Thymus (tissue), 11 donors: ENCODE results near the gene NEK7. TPM values are rescaled to one million over a fixed set of nuclear protein-coding genes. Genes with fewer than 3 reads are reported as not detected.

Experiments
- DNase-seq, 9 donors: peaks; one replicate each; pipeline ENCODE4 v3.0.0-alpha.2; 2013; ENCODE audit warnings: low spot score in 9 of 9, low read depth in 6 of 9, missing footprints in 1 of 9
- H3K27ac ChIP-seq, 2 donors: one replicate each; pipeline ENCODE4 v1.5.1; 2013; ENCODE audit warnings: control low read depth in 1 of 2, low read depth in 1 of 2, low read length in 1 of 2, mild to moderate bottlenecking in 1 of 2, moderate library complexity in 1 of 2
- H3K27me3 ChIP-seq, 2 donors: one replicate each; pipeline ENCODE4 v1.5.1; 2013; ENCODE audit warnings: low read length in 1 of 2; ENCODE audit not compliant: control insufficient read depth in 2 of 2, insufficient read depth in 1 of 2
- H3K36me3 ChIP-seq, 2 donors: one replicate each; pipeline ENCODE4 v1.5.1; 2013; ENCODE audit warnings: low read length in 1 of 2, mild to moderate bottlenecking in 1 of 2, moderate library complexity in 1 of 2; ENCODE audit not compliant: control insufficient read depth in 2 of 2, insufficient read depth in 2 of 2
- H3K4me1 ChIP-seq, 2 donors: one replicate each; pipeline ENCODE4 v1.5.1; 2013; ENCODE audit warnings: low read length in 2 of 2; ENCODE audit not compliant: control insufficient read depth in 2 of 2, insufficient read depth in 2 of 2
- H3K4me3 ChIP-seq, 2 donors: one replicate each; pipeline ENCODE4 v1.5.1; 2013; ENCODE audit warnings: low read length in 2 of 2, control low read depth in 1 of 2, mild to moderate bottlenecking in 1 of 2
- H3K9me3 ChIP-seq, 2 donors: one replicate each; pipeline ENCODE4 v1.5.1; 2013; ENCODE audit warnings: low read length in 1 of 2, mild to moderate bottlenecking in 1 of 2; ENCODE audit not compliant: control insufficient read depth in 2 of 2, insufficient read depth in 1 of 2
- WGBS: extraction: QIAGEN DNeasy Blood & Tissue Kit; methylation state at CpG from one replicate; pipeline ENCODE4 v1.1.7; 2013; 5-methylcytosine and 5-hydroxymethylcytosine counted together
- polyA plus RNA-seq: library from polyadenylated mRNA; stranded (reverse); fragments of 200-250 nt; gene quantifications from one replicate; pipeline ENCODE4 v1.2.3, GENCODE V29; 2013
- total RNA-seq: library from RNA; stranded (reverse); fragments of 120-200 nt; gene quantifications from one replicate; pipeline ENCODE4 v1.2.4, GENCODE V29; 2013
- donor health status: healthy.

The NEK7 gene
- total and polyA plus RNA-seq, 2 donors, result 31.4 to 56.8 TPM

DNA sequence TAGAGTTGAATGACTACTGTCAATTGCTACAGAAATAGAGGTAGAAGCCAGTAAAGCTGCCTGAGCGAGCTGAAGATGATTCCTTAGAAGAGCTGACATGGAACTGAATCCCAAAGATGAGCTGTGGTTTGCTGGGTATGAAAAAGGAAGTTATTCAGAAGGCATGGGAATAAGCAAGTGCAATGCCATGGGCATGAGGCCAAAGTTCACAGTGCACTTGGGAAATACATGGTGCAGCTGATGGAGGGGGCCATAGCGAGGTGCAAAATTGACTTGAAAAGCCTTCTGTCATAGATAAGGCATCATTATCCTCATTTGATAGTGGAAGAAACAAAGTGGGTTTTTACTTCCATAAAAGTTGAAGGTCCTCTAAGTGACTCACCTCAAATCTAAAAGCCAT lies 88.6 kb downstream of the NEK7 start:
- DNase-seq, result no peak
- H3K36me3 ChIP-seq, result peaks cover 0 to 2% of the 10 kb centered on the region in 2 donors
- no peaks in the 10 kb centered on the region for H3K4me1 ChIP-seq
- H3K4me3 ChIP-seq, result no peak overlapping the region
- H3K27me3 ChIP-seq, result no peaks in the 10 kb centered on the region
- no peaks in the 10 kb centered on the region for H3K9me3 ChIP-seq
- no peak overlapping the region for H3K27ac ChIP-seq
- 94% methylated on average over 2 of the region's 2 CpGs for WGBS

DNA sequence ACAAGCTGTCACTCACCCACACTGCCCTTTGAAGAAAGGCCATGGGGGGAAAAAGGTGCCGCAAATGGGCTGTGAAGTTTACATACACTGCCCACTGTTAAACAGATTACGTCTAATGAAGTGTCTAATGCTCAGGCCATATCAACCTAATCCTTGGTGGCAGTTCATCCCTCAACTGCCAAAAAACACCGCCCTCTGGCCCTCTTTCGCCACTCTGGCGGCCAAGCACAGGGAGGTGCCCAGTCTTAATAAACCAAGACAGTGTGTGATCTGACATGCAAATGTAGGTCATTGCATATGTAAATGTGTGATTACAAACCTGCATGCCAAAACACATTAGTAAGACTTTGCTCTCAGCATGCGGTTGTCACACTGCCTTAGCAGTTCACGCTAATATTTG lies 89.5 kb downstream of the NEK7 start:
- no peak for DNase-seq
- 98% methylated on average over 7 of the region's 7 CpGs for WGBS
- Histone ChIP-seq H3K36me3 (peaks cover 0 to 2% of the 10 kb centered on the region in 2 donors), H3K4me3 (no peak overlapping the region), H3K4me1 (no peaks in the 10 kb centered on the region), H3K9me3 (no peaks in the 10 kb centered on the region), H3K27ac (no peak overlapping the region), H3K27me3 (no peaks in the 10 kb centered on the region)

DNA sequence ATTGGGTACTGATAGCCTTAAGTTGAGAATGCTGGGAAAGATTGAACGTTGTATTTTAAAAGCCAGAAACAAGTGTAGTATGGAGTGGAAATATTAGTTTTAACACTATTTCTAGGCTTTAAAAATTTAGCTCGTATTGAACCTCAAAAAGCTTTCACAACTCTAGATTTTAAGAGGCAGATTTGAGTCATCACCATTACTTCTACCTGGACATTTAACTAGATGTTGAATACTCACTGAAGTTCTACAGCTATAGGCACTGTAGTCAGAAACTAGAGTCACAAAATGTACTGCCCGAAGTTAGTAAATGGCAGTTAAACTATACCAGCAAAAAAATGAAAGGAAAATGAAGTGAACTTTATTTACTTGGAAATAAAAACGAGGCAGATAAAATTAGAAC lies 96.5 kb downstream of the NEK7 start:
- no peaks in the 10 kb centered on the region for H3K4me1 ChIP-seq
- no peaks in the 10 kb centered on the region for H3K9me3 ChIP-seq
- H3K36me3 ChIP-seq, result peaks cover 0 to 2% of the 10 kb centered on the region in 2 donors
- H3K27me3 ChIP-seq, result no peaks in the 10 kb centered on the region
- no peak overlapping the region for H3K4me3 ChIP-seq
- no peak overlapping the region for H3K27ac ChIP-seq
- 82% methylated on average over 4 of the region's 4 CpGs for WGBS
- DNase-seq, result no peak

DNA sequence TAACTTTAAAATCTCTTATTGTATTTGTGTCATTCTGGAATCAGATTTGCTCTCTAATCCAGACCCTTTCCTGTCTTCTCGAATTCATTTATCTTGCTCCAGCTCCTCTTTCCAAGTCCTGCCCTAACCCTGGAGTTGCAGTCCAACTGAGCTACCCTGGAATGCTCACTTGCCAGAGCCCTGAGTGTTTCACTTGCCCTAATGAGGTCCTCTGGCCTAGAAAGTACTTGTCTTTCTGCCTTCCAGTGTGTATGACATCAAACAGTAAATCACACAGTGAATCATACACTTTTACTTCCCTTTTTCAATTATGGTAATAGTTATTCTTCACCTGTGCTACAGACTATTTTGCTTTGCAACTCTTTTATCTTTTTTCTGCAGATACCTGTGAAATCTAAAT lies 96.9 kb downstream of the NEK7 start:
- Histone ChIP-seq H3K4me3 (no peak overlapping the region), H3K27ac (no peak overlapping the region), H3K36me3 (peaks cover 0 to 2% of the 10 kb centered on the region in 2 donors), H3K27me3 (no peaks in the 10 kb centered on the region), H3K9me3 (no peaks in the 10 kb centered on the region), H3K4me1 (no peaks in the 10 kb centered on the region)
- 53% methylated on average over 1 of the region's 1 CpG for WGBS
- DNase-seq, result no peak

DNA sequence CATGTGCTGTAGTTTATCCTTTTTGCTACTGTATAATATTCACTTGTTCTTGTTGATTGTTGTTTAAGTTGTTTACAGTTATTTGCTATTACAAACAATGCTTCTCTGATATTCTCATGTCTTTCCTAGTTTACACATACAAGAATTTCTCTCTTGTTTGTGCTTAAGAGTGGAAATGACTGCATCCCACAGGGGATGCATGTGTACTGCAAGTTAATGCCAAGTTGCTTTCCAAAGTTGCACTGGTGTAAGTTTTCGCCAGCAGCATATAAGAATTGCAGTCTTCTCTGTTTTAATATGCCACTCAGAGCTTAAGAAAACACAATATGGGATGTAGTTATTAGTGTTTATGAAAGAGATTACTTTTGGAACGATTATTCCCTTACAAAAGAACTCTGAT lies 97.7 kb downstream of the NEK7 start:
- no peak overlapping the region for H3K4me3 ChIP-seq
- no peaks in the 10 kb centered on the region for H3K4me1 ChIP-seq
- H3K27me3 ChIP-seq, result no peaks in the 10 kb centered on the region
- WGBS, result 97% methylated on average over 2 of the region's 2 CpGs
- H3K9me3 ChIP-seq, result no peaks in the 10 kb centered on the region
- H3K27ac ChIP-seq, result no peak overlapping the region
- H3K36me3 ChIP-seq, result peaks cover 0 to 2% of the 10 kb centered on the region in 2 donors
- no peak for DNase-seq

DNA sequence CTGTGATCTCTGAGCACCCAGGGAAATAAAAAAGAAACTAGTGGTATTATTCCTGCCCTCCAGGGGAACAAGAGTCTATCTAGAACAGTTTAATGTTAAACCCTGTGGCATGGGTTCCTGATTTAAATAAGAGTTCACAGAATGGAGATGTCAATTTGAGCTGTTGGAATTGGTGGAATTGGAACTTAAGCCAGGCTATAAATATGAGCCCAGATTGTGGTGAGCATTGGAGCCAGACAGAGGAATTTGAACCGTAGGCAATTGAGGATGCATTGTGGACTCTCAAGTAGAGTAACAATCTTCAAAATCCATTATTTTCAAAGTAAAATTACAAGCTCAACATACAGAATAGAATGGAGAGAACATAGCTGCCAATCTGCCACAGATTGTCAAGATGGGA lies 98.2 kb downstream of the NEK7 start:
- Histone ChIP-seq H3K27ac (no peak overlapping the region), H3K27me3 (no peaks in the 10 kb centered on the region), H3K4me3 (no peak overlapping the region), H3K4me1 (no peaks in the 10 kb centered on the region), H3K36me3 (peaks cover 0 to 2% of the 10 kb centered on the region in 2 donors), H3K9me3 (no peaks in the 10 kb centered on the region)
- WGBS, result 91% methylated on average over 1 of the region's 1 CpG
- DNase-seq, result no peak

DNA sequence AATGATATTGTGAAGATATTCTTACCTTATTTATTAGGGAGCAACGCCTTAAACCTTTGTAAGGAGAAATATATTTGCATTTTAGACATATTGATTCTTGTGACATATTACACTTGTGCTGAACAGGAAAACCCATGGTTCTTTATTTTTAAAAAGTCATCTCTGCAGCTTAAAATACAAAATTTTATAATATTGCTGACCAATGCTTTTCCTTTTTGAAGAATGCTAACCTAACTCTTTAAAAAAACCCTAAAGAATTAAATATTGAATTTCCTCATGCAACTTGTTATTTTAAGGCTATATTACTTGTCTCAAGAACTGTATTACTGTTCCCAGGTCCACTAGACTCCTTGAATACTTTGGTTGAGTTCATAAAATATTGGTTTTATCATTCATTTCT lies 99.0 kb downstream of the NEK7 start:
- Histone ChIP-seq H3K9me3 (no peaks in the 10 kb centered on the region), H3K27ac (no peak overlapping the region), H3K27me3 (no peaks in the 10 kb centered on the region), H3K36me3 (peaks cover 0 to 2% of the 10 kb centered on the region in 2 donors), H3K4me1 (no peaks in the 10 kb centered on the region), H3K4me3 (no peak overlapping the region)
- WGBS, result 99% methylated on average over 1 of the region's 1 CpG
- DNase-seq, result no peak

DNA sequence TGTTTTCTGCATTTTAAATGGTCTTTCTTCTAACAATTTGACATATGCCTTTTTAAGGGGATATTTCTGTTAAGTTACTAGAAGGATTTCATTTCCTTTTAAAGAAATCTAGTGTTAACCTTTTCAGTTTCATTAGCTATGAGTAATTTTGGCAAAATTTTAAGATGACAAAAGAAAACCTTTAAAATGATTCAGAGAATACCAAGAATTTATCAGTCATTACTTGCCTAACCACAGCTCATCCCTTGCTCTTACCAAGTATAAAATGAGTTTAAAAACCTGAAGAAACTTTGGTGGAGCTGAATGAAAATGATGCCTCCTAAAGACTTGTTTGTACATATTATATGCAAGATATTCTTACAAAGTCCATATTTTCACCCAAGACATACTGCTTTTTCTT lies 101.7 kb downstream of the NEK7 start:
- Histone ChIP-seq H3K4me3 (no peak overlapping the region), H3K27ac (no peak overlapping the region), H3K9me3 (no peaks in the 10 kb centered on the region), H3K4me1 (no peaks in the 10 kb centered on the region), H3K36me3 (peaks cover 0 to 2% of the 10 kb centered on the region in 2 donors), H3K27me3 (no peaks in the 10 kb centered on the region)
- no peak for DNase-seq

DNA sequence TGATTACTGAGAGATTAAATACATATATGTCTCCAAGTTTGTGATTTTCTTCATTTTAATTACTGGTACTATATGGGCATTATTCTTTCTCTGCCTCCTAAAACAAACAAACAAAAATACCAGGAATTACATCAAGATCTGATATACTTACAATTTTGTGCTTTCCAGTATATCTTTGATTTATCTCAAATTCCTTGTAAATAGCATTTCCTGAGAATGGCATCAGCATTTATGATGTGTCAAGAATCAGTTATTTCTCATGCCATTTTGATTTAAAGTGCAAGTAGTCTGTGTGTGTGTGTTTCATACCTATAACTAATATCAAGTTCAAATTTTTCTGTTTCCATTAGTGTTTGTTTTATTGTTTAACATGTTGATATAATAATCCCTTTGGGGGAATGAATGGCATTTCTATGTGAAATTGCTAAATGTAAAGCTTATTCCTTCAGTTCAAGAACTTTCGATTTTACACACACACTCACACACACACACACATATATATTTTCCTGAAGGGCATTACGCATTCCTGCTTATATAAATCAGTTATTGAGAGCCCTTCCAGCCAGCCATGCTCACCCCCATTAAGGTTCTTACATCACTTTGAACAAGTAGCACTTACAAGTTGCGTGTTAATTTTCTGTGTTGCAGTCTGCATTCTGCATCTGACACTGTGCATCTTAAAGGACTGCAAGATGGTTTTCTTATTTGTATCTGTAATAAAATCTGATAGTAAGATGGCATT lies 102.7 kb downstream of the NEK7 start:
- no peak for DNase-seq
- WGBS, result 94% methylated on average over 3 of the region's 3 CpGs
- Histone ChIP-seq H3K9me3 (no peaks in the 10 kb centered on the region), H3K4me1 (no peaks in the 10 kb centered on the region), H3K27ac (no peak overlapping the region), H3K36me3 (peaks cover 0 to 4% of the 10 kb centered on the region in 2 donors), H3K4me3 (no peak overlapping the region), H3K27me3 (no peaks in the 10 kb centered on the region)
